HFF-Myc (cell line): ENCODE results near the gene OTOF.

Source experiments
- DNase-seq: peaks from one replicate; pipeline ENCODE4 v3.0.0-alpha.2; 2011; ENCODE audit warnings: low read depth; ENCODE audit errors: extremely low read depth
- H3K4me3 ChIP-seq: replicated peaks from 2 replicates; pipeline ENCODE4 v1.5.1; 2011; ENCODE audit warnings: low read depth, mild to moderate bottlenecking, control low read depth, low read length
- TF ChIP-seq, protein P1 (sequence below): IDR thresholded peaks from 2 replicates; pipeline ENCODE4 v1.5.1; 2012; ENCODE audit warnings: mild to moderate bottlenecking, low read depth, low read length, control low read depth; ENCODE audit errors: missing control alignments

The OTOF gene

GRCh38 chr2:26514045-26514444 lies 36.1 kb upstream of the OTOF start:
- TF ChIP-seq, protein P1, sequence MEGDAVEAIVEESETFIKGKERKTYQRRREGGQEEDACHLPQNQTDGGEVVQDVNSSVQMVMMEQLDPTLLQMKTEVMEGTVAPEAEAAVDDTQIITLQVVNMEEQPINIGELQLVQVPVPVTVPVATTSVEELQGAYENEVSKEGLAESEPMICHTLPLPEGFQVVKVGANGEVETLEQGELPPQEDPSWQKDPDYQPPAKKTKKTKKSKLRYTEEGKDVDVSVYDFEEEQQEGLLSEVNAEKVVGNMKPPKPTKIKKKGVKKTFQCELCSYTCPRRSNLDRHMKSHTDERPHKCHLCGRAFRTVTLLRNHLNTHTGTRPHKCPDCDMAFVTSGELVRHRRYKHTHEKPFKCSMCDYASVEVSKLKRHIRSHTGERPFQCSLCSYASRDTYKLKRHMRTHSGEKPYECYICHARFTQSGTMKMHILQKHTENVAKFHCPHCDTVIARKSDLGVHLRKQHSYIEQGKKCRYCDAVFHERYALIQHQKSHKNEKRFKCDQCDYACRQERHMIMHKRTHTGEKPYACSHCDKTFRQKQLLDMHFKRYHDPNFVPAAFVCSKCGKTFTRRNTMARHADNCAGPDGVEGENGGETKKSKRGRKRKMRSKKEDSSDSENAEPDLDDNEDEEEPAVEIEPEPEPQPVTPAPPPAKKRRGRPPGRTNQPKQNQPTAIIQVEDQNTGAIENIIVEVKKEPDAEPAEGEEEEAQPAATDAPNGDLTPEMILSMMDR = no peak
- no peak overlapping the region for H3K4me3 ChIP-seq
- DNase-seq = no peak

DNA sequence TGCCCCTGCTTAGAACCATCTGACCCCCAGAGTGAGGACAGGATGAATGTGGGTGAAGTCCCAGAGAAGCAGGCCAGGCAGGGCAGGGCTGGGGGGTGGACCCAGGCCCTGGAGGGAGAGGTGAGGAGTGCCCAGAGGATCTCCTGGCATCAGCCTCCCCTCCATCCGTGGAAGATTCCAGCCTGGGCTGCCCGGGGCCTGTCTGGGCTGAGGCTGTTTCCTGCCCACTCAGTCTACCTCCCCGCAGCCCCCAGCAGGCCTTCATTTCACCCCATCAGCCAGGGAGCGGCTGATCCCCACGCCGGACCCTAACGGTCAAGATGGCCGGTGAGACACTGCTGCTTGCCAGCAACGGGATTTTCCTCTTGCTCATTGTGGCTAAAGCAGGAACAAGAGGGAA lies 35.3 kb upstream of the OTOF start:
- no peak for DNase-seq

DNA sequence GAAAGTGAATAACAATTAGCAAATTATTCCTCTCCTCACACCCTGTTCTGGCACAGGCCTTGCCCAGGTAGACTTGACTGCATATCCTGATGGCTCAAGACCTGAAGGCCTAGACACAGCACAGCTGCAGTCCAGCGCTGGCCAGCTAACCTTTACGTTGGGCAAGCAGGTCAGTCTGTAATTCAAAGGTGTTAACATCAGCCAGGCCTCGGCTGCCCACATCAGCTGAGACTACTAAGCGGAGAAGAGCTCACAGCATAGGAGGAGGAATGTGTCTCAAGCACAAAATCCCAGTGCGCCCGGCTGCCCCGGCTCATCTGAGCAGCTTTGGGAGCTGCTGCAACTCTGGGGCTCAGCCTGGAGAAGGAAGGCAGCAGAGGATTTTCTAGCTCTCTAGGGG lies 33.5 kb upstream of the OTOF start:
- no peak overlapping the region for H3K4me3 ChIP-seq
- DNase-seq = no peak
- TF ChIP-seq, protein P1 = no peak

More for the DNA sequence above, 35.3 kb upstream of the OTOF start:
- H3K4me3 ChIP-seq = no peak overlapping the region
- TF ChIP-seq, protein P1 = no peak

DNA sequence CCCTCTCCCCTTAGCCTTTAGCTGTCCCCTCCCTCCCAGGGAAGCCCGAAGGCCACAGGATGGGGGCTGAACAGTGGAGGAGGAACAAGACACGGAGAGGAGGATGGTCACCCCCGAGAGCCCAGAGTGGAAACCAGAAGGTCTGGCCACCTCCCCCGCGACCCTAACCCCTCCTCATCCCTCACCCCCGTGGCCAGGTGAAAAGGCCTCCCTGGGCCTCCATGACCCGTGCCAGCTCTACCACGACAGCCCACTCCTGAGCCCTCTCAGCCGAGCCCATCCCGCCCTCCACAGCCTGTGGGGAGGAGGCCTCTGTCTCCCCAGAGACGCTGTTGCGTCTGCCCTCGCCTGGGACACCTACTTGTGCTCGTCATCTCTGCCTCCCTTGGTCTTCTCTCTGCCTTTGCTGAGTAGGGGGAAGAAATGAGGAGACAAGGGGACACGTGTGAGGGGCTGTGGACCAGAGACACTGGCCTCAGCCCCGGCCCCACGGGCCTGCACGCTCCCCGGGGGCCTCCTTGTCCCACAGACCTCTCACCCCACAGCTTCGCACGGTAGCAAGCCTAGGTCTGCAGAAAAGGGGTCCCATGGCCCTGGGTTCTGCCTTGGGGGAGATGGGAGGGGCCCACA lies 32.5 kb upstream of the OTOF start:
- no peak overlapping the region for H3K4me3 ChIP-seq
- no peak for DNase-seq
- TF ChIP-seq, protein P1 = no peak

DNA sequence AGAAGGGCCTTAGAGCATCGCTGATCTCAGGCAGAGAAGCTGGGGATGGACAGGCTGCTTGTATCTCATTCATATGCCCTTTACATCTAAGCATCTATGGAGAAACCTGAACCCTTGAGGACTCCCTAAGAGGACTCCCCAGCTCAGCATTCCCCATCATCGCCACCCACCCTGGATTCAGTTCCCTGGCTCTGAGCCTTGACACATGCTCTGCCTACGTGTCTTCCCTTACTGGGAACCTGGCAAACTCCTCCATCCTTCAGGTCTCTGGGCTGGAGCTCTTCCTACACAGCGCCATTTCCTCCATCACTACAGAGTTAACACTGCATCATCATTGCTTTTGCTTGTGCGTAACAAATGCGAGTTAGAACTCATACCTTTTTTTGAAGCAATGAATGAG lies 31.2 kb upstream of the OTOF start:
- DNase-seq = no peak
- TF ChIP-seq, protein P1 = no peak
- no peak overlapping the region for H3K4me3 ChIP-seq

- no peak overlapping the region for H3K4me3 ChIP-seq
- TF ChIP-seq, protein P1 = no peak
- no peak for DNase-seq
Measured at GRCh38 chr2:26507932-26508331, 30.0 kb upstream of the OTOF start.

GRCh38 chr2:26507088-26507487 lies 29.2 kb upstream of the OTOF start:
- TF ChIP-seq, protein P1 = no peak

More at GRCh38 chr2:26507088-26507487, 29.2 kb upstream of the OTOF start:
- DNase-seq = no peak
- no peak overlapping the region for H3K4me3 ChIP-seq
